Ishikawa (cell line): ENCODE measurements around the gene EMC10.

Experiments
- CEBPB ChIP-seq: IDR thresholded peaks from 2 replicates; pipeline ENCODE4 v1.6.1; 2012
- CREB1 ChIP-seq: IDR thresholded peaks from 2 replicates; pipeline ENCODE4 v1.6.1; 2012; ENCODE audit warnings: low read depth
- EGR1 ChIP-seq: IDR thresholded peaks from 2 replicates; pipeline ENCODE4 v1.6.1; 2012
- EP300 ChIP-seq: IDR thresholded peaks from 2 replicates; pipeline ENCODE4 v1.6.1; 2012; ENCODE audit warnings: borderline replicate concordance
- FOXM1 ChIP-seq: IDR thresholded peaks from 2 replicates; pipeline ENCODE4 v1.6.1; 2012; ENCODE audit warnings: low read depth, borderline replicate concordance
- MAX ChIP-seq: IDR thresholded peaks from 2 replicates; pipeline ENCODE4 v1.6.1; 2012
- NFIC ChIP-seq: IDR thresholded peaks from 2 replicates; pipeline ENCODE4 v1.6.1; 2012
- RAD21 ChIP-seq: IDR thresholded peaks from 2 replicates; pipeline ENCODE4 v1.6.1; 2012; ENCODE audit warnings: low read depth
- REST ChIP-seq: IDR thresholded peaks from 2 replicates; pipeline ENCODE4 v1.6.1; 2012; ENCODE audit warnings: low read depth, mild to moderate bottlenecking
- TAF1 ChIP-seq: IDR thresholded peaks from 2 replicates; pipeline ENCODE4 v1.6.1; 2012; ENCODE audit warnings: low read depth, mild to moderate bottlenecking
- TCF12 ChIP-seq: IDR thresholded peaks from 2 replicates; pipeline ENCODE4 v1.6.1; 2012; ENCODE audit warnings: low read depth
- TEAD4 ChIP-seq: IDR thresholded peaks from 2 replicates; pipeline ENCODE4 v1.6.1; 2012
- USF1 ChIP-seq: IDR thresholded peaks from 2 replicates; pipeline ENCODE4 v1.6.1; 2012
- YY1 ChIP-seq: IDR thresholded peaks from 2 replicates; pipeline ENCODE4 v1.6.1; 2012; ENCODE audit warnings: low read depth
- ZBTB7A ChIP-seq: IDR thresholded peaks from 2 replicates; pipeline ENCODE4 v1.6.1; 2012; ENCODE audit warnings: low read depth

Gene EMC10

GRCh38 chr19:50501186-50501567 is 24.9 kb downstream of the EMC10 start:
- TF ChIP-seq USF1 (no peak), EGR1 (no peak), RAD21 (no peak), CEBPB (no peak), CREB1 (no peak), EP300 (no peak), TEAD4 (no peak), MAX (no peak), TCF12 (no peak), NFIC (no peak), ZBTB7A (no peak), REST (no peak), TAF1 (no peak), FOXM1 (no peak), YY1 (no peak)

- TF ChIP-seq ZBTB7A = no peak
- TF ChIP-seq USF1 = no peak
- no peak for TF ChIP-seq CEBPB
- no peak for TF ChIP-seq REST
- TF ChIP-seq RAD21 = no peak
- no peak for TF ChIP-seq YY1
- no peak for TF ChIP-seq FOXM1
- TF ChIP-seq TEAD4 = no peak
Observed at GRCh38 chr19:50501568-50502475, 25.5 kb downstream of the EMC10 start.

GRCh38 chr19:50505856-50506611 is 29.7 kb downstream of the EMC10 start:
- TF ChIP-seq RAD21 (no peak), REST (no peak), EGR1 (no peak)

- TF ChIP-seq EP300 (no peak), USF1 (no peak), CEBPB (no peak), RAD21 (no peak), CREB1 (no peak), NFIC (no peak), ZBTB7A (no peak)
Observed at GRCh38 chr19:50506700-50507099, 30.4 kb downstream of the EMC10 start.
